Right renal cortex interstitium (tissue), 3 donors: Measurements from ENCODE around the gene SMAD9. TPM values are rescaled to one million over a fixed set of nuclear protein-coding genes. Genes with fewer than 3 reads are reported as not detected.
A peak's percentile ranks its signal among the peaks of the same experiment; 100 is the strongest.

Source experiments
- DNase-seq, 3 donors: peaks; one replicate each; pipeline ENCODE4 v3.0.0-alpha.2; 2013; ENCODE audit warnings: low read depth in 3 of 3, low spot score in 2 of 3
- polyA plus RNA-seq, 3 donors: library from polyadenylated mRNA; unstranded; fragments of 120-200 nt; gene quantifications; one replicate each; pipeline ENCODE4 v1.2.1, GENCODE V29; 2013; ENCODE audit not compliant: insufficient read length in 3 of 3

The SMAD9 gene
- polyA plus RNA-seq, 3 donors: 29.3 to 32.4 (median 30.6) TPM

DNA sequence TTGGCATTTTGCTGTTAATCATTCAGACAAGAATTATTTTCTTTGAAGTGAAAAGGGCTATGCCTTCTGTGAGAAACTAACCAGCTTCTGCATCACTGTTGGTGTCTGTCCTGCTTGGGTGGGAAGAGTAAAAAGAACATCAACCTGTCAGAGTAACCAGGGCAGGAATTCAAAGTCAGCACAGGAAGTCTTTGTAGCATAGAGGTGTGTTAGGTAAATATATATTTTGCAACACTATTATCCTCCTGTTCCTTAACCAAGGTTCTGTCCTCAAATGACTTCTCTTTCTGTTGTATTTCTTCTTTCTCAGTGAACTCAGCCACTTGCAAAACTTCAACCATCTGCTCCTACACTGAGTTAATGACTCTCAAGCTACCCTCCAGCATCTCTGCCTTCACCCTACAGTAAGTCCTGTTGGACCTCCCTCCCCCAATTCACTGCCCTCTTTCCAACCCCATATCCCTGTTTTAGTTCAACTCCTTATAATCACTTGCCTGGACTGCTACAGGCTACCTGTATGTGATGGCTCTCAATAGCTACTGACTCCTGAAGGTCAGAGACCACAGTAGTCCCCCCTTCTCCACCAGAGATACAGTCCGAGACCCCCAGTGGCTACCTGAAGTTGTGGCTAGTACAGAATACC is 49.9 kb downstream of the SMAD9 start:
- DNase-seq: no peak

DNA sequence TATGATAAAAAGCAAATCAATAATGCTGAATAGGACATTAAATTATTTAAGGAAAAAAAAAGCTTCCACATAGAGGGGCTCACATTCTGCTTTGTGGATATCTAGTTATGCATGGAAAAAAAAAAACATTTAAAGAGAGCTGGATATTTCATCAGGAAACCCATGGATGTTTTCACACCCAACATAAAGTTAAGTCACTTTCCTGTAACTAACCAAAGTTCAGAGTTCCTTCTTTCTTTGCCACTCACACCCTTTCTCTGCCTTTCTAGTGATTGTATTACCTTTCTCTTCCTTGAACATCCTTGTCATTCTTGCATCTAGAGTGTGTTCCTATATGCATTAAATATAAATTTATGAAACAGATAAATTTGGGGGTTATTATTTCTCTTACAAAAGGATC is 53.8 kb downstream of the SMAD9 start:
- no peak for DNase-seq

DNA sequence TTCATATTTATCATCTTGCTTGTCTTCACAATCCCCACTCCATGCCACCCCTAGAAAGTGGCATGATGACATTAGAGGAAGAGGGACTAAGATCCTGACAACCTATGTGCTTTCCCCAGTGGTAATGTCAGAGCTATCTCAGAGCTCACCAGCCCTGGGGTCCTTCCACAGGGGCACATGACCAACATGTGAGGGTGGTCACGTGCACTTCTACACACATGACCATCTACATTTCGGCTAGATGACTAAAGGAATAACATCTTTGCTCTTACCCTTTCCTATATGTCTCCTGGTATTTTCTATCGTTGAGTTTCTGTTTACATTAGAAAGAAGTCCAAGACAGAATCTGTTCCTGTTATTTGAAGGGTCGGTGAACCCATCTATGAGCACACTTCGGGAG is 54.8 kb downstream of the SMAD9 start:
- DNase-seq: no peak

- DNase-seq: no peak
Observed at GRCh38 chr13:36862722-36863121, 57.3 kb downstream of the SMAD9 start.

- DNase-seq: no peak
Observed at GRCh38 chr13:36862002-36862685, 57.9 kb downstream of the SMAD9 start.

DNA sequence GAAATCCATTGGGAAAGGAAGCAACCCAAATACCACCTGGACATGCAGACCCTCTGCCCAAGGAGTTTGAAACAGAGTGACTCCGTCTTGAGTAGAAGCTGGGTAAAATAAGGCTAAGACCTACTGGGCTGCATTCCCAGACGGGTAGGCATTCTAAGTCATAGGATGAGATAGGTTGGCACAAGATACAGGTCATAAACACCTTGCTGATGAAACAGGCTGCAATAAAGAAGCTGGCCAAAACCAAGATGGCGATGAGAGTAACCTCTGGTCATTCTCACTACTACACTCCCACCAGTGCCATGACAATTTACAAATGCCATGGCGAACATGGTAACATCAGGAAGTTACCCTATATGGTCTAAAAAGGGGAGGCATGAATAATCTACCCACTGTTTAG is 60.8 kb downstream of the SMAD9 start:
- DNase-seq: no peak

DNA sequence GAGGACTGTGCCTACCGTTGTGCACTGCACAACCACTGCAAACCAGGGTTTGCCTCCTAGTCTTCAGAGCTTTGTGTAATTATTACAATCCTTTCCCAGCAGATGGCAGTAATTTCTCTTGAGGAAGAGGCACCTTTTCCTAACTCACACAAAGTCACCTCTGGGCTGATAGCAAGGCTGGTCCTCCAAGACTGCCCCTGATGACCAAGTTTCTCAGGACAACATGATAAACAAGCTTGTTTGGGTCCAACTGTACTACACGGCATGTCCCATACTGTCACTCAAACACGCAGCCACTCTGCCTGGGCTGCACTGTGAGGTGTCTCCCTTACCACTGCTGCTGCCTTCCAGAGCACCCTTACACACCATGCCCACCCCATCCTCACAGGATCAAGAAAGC is 61.7 kb downstream of the SMAD9 start:
- peak in 2 of 3 donors; percentile 41 to 44 for DNase-seq

DNA sequence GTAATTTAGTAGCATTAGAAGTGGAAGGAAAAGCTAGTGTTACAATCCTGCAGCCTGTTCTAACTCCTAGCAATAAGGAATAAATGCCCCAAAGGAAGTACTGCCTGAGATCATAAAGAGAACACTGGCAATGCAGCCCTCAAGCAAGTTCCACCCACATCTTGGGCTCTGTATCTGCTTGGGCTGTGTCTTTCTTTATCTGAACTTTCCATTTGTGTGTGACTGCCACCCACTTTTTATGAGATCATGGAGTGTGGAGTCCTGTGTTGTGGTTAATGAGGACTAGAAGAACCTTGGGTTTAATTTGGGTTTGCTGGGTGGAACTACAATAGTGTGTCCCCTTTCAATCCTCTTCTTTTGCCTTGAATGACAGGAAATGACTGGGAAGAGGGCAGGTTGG is 62.8 kb downstream of the SMAD9 start:
- no peak for DNase-seq

DNA sequence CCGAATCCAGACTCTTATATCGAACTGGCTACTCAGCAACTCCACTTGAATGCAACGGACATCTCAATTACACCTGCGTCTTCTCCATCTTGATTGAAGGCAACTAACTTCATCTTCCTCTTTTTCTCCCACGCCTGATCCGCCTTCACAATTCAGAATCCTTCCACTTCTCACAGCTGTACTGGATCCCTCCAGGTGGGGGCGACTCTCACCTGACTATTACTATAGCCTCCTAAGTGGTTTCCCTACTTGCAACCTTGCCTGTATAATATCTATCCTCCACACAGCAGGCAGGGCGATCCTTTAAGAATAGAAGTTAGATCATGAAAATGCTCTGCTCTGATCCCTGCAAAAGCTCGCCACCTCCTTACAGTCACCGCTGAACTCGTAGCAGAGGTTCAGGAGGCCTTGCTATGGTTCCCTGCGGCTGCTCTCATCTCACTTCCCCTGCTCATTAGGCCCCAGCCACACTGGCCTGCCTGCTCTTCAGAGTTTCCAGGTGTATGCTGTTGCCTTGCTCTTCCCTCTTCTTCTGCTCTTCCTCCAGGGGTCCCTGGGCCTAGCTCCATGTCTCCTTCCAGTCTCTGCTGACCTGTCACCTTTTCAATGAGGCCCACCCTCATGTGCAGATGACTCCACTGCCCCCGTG is 69.1 kb downstream of the SMAD9 start:
- no peak for DNase-seq

- no peak for DNase-seq
Observed at GRCh38 chr13:36848199-36848982, 71.6 kb downstream of the SMAD9 start.

GRCh38 chr13:36847606-36848005 is 72.4 kb downstream of the SMAD9 start:
- DNase-seq: no peak

DNA sequence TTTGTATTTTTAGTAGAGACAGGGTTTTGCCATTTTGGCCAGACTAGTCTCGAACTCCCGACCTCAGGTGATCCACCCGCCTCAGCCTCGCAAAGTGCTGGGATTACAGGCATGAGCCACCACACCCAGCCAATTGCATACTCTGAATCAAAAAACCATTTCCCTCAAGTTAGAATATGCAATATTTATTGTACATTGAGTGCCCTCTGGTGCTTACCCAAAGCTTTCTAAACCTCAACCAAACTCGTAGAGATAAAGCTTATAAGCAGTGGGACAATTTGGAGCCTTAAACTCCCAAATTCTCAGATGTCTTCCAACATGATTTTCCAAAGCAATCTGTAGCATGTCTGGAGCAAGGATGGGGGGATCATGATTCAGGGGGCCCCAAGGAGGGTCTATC is 78.6 kb downstream of the SMAD9 start:
- no peak for DNase-seq

- DNase-seq: no peak
Observed at GRCh38 chr13:36840718-36841250, 79.3 kb downstream of the SMAD9 start.

GRCh38 chr13:36839981-36840380 is 80.1 kb downstream of the SMAD9 start:
- no peak for DNase-seq

GRCh38 chr13:36839281-36839680 is 80.8 kb downstream of the SMAD9 start:
- DNase-seq: no peak

- no peak for DNase-seq
Observed at GRCh38 chr13:36837354-36838092, 82.5 kb downstream of the SMAD9 start.

- no peak for DNase-seq
Observed at GRCh38 chr13:36834299-36834698, 85.7 kb downstream of the SMAD9 start.

DNA sequence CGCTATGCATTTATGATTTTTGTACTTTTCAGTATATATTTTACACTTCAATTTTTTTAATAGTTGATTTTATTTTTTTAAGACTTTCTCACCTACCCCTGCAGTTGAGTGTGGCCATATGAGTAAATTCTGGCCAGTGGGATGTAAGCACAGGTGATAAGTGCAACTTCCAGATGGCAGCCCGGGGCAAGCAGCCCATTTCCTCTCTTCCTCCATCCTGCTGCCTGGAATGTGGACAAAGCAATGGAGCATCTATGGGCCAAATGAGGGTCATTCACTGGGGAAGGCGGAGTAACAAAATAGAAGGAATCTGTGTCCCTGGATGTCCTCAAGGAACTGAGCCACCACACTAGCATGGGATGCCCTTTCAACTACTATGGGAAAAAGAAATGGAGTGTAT is 88.7 kb downstream of the SMAD9 start:
- no peak for DNase-seq

DNA sequence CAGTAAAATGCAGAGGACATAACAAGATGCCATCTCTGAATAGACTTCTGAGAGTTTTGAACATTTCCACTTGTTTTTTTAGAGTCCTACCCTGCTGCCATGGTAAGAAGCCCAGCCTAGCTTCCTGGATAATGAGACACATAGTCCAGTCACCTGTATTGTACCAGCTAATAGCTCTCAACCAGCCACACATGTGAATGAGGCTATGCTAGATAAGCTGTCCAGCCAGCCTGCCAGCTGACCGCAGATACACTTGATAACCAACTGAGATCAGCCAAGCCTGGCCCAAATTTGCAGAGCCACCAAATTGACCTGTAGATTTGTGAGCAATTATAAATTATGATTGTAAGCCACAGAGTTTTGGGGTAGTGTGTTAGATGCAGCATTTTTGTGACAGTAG is 90.3 kb downstream of the SMAD9 start:
- no peak for DNase-seq

GRCh38 chr13:36822785-36823184 is 97.3 kb downstream of the SMAD9 start:
- DNase-seq: no peak
